ENCODE measurements around the gene TTC23. TPM values are rescaled to one million over a fixed set of nuclear protein-coding genes. Genes with fewer than 3 reads are reported as not detected.

The TTC23 gene
- total RNA-seq, 1 donor, result 21.7 TPM

DNA sequence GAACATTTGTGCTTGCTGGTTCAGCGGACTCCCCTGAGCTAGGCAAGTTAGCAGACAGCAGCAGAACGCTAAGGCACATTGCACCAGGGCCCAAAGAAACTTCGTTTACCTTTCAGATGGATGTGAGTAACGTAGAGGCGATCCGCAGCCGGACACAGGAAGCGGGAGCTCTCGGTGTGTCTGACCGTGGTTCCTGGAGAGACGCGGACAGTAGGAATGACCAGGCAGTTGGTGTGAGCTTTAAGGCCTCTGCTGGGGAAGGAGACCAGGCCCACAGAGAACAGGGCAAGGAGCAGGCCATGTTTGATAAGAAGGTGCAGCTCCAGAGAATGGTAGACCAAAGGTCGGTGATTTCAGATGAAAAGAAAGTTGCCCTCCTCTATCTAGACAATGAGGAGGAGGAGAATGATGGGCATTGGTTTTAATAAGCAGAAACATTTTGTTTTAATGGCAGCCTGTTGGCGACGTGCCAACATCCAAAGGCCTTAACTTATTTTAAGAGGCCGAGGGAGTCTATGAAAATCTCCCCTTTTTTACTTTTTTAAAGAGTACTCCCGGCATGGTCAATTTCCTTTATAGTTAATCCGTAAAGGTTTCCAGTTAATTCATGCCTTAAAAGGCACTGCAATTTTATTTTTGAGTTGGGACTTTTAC lies 116.6 kb downstream of the TTC23 start:
- H3K4me1 ChIP-seq (ENCODE audit: insufficient read depth, low read length), result peaks cover 7% of the 10 kb centered on the region
- H3K9me3 ChIP-seq (ENCODE audit: low read depth, low read length), result no peaks in the 10 kb centered on the region
- no peak overlapping the region for H2AFZ ChIP-seq (ENCODE audit: low read length)
- no peak for TF ChIP-seq CTCF (IDR thresholded peaks at IDR 0.05; ENCODE audit: extremely low read depth, low read depth, low read length)
- peaks cover 4% of the 10 kb centered on the region for H3K36me3 ChIP-seq (ENCODE audit: insufficient read depth, low read length)
- no peak overlapping the region for H3K27ac ChIP-seq (ENCODE audit: low read depth, low read length)
- H4K20me1 ChIP-seq (ENCODE audit: insufficient read depth, low read length), result no peaks in the 10 kb centered on the region
- no peak for DNase-seq (ENCODE audit: insufficient read length, low spot score, missing footprints)
- H3K79me2 ChIP-seq (ENCODE audit: insufficient read depth, low read length), result no peaks in the 10 kb centered on the region
- no peak overlapping the region for H3K4me3 ChIP-seq (ENCODE audit: insufficient read depth, low read length)
- no peak overlapping the region for H3K4me2 ChIP-seq (ENCODE audit: insufficient read depth, low read length)
- no peaks in the 10 kb centered on the region for H3K27me3 ChIP-seq (ENCODE audit: insufficient read depth, low read length)

- no peak overlapping the region for H3K4me2 ChIP-seq (ENCODE audit: insufficient read depth, low read length)
- H3K36me3 ChIP-seq (ENCODE audit: insufficient read depth, low read length), result no peaks in the 10 kb centered on the region
- TF ChIP-seq CTCF (IDR thresholded peaks at IDR 0.05; ENCODE audit: extremely low read depth, low read depth, low read length), result no peak
- no peak overlapping the region for H2AFZ ChIP-seq (ENCODE audit: low read length)
- H3K79me2 ChIP-seq (ENCODE audit: insufficient read depth, low read length), result no peaks in the 10 kb centered on the region
- H3K27me3 ChIP-seq (ENCODE audit: insufficient read depth, low read length), result no peaks in the 10 kb centered on the region
- H4K20me1 ChIP-seq (ENCODE audit: insufficient read depth, low read length), result no peaks in the 10 kb centered on the region
- H3K9me3 ChIP-seq (ENCODE audit: low read depth, low read length), result no peaks in the 10 kb centered on the region
- H3K27ac ChIP-seq (ENCODE audit: low read depth, low read length), result no peak overlapping the region
- no peak for DNase-seq (ENCODE audit: insufficient read length, low spot score, missing footprints)
- no peak overlapping the region for H3K4me3 ChIP-seq (ENCODE audit: insufficient read depth, low read length)
- peaks cover 7% of the 10 kb centered on the region for H3K4me1 ChIP-seq (ENCODE audit: insufficient read depth, low read length)
Measured at GRCh38 chr15:99132122-99132521, 117.3 kb downstream of the TTC23 start.

DNA sequence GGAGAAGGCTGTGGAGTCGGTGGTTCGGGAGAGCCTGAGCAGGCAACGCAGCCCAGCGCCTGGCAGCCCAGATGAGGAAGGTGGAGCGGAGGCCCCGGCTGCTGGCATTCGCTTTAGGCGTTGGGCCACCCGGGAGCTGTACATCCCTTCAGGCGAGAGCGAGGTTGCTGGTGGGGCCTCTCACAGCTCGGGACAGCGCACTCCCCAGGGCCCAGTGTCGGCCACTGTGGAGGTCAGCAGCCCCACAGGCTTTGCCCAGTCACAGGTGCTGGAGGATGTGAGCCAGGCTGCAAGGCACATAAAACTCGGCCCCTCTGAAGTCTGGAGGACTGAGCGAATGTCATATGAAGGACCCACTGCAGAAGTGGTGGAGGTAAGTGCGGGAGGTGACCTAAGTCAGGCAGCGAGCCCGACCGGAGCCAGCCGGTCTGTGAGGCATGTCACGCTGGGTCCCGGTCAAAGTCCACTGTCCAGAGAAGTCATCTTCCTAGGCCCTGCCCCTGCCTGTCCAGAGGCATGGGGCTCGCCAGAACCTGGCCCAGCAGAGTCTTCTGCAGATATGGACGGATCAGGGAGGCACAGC lies 117.8 kb downstream of the TTC23 start:
- Histone ChIP-seq H3K79me2 (ENCODE audit: insufficient read depth, low read length) (no peaks in the 10 kb centered on the region), H3K36me3 (ENCODE audit: insufficient read depth, low read length) (no peaks in the 10 kb centered on the region), H4K20me1 (ENCODE audit: insufficient read depth, low read length) (no peaks in the 10 kb centered on the region), H3K27ac (ENCODE audit: low read depth, low read length) (no peak overlapping the region), H3K9me3 (ENCODE audit: low read depth, low read length) (no peaks in the 10 kb centered on the region), H3K27me3 (ENCODE audit: insufficient read depth, low read length) (no peaks in the 10 kb centered on the region), H3K4me1 (ENCODE audit: insufficient read depth, low read length) (peaks cover 7% of the 10 kb centered on the region), H2AFZ (ENCODE audit: low read length) (no peak overlapping the region), H3K4me3 (ENCODE audit: insufficient read depth, low read length) (no peak overlapping the region), H3K4me2 (ENCODE audit: insufficient read depth, low read length) (no peak overlapping the region)
- TF ChIP-seq CTCF (IDR thresholded peaks at IDR 0.05; ENCODE audit: extremely low read depth, low read depth, low read length), result no peak
- DNase-seq (ENCODE audit: insufficient read length, low spot score, missing footprints), result no peak

DNA sequence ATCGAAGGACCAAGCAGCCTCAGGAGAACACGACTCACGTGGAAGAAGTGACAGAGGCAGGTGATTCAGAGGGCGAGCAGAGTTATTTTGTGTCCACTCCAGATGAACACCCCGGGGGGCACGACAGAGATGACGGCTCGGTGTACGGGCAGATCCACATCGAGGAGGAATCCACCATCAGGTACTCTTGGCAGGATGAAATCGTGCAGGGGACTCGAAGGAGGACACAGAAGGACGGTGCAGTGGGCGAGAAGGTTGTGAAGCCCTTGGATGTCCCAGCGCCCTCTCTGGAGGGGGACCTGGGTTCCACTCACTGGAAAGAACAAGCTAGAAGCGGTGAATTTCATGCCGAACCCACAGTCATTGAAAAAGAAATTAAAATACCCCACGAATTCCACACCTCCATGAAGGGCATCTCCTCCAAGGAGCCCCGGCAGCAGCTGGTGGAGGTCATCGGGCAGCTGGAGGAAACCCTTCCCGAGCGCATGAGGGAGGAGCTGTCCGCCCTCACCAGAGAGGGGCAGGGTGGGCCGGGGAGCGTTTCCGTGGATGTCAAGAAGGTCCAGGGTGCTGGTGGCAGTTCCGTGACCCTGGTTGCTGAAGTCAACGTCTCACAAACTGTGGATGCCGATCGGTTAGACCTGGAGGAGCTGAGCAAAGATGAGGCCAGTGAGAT lies 118.5 kb downstream of the TTC23 start:
- Histone ChIP-seq H3K4me2 (ENCODE audit: insufficient read depth, low read length) (no peak overlapping the region), H3K4me1 (ENCODE audit: insufficient read depth, low read length) (peaks cover 7% of the 10 kb centered on the region), H3K9me3 (ENCODE audit: low read depth, low read length) (no peaks in the 10 kb centered on the region), H3K36me3 (ENCODE audit: insufficient read depth, low read length) (no peaks in the 10 kb centered on the region), H2AFZ (ENCODE audit: low read length) (no peak overlapping the region), H3K79me2 (ENCODE audit: insufficient read depth, low read length) (no peaks in the 10 kb centered on the region), H3K27me3 (ENCODE audit: insufficient read depth, low read length) (no peaks in the 10 kb centered on the region), H3K4me3 (ENCODE audit: insufficient read depth, low read length) (no peak overlapping the region), H3K27ac (ENCODE audit: low read depth, low read length) (no peak overlapping the region), H4K20me1 (ENCODE audit: insufficient read depth, low read length) (no peaks in the 10 kb centered on the region)
- TF ChIP-seq CTCF (IDR thresholded peaks at IDR 0.05; ENCODE audit: extremely low read depth, low read depth, low read length), result no peak
- DNase-seq (ENCODE audit: insufficient read length, low spot score, missing footprints), result no peak

All from osteoblast (primary cell).